Fibroblast of the aortic adventitia (primary cell): Measurements from ENCODE around the gene NCKIPSD. TPM values are rescaled to one million over a fixed set of nuclear protein-coding genes. Genes with fewer than 3 reads are reported as not detected.

Experiments used
- DNase-seq: peaks from one replicate; pipeline ENCODE4 v3.0.0-alpha.2; 2010; ENCODE audit warnings: low read depth
- H3K4me3 ChIP-seq: 2 replicates; pipeline ENCODE4 v1.5.1; 2011; ENCODE audit warnings: low read depth, mild to moderate bottlenecking, control low read depth, low read length, moderate library complexity
- total RNA-seq: library from RNA; depleted of rRNA; stranded (reverse); fragments of >200 nt; gene quantifications from 2 replicates; pipeline ENCODE4 v1.2.3, GENCODE V29; 2012; ENCODE audit warnings: low replicate concordance
- TF ChIP-seq, protein P1 (sequence below): IDR thresholded peaks from 2 replicates; pipeline ENCODE4 v1.5.1; 2011; ENCODE audit warnings: mild to moderate bottlenecking, low read length, control low read depth, inconsistent platforms; ENCODE audit not compliant: insufficient read depth

NCKIPSD gene
- total RNA-seq, 1 donor = 20.0 TPM

DNA sequence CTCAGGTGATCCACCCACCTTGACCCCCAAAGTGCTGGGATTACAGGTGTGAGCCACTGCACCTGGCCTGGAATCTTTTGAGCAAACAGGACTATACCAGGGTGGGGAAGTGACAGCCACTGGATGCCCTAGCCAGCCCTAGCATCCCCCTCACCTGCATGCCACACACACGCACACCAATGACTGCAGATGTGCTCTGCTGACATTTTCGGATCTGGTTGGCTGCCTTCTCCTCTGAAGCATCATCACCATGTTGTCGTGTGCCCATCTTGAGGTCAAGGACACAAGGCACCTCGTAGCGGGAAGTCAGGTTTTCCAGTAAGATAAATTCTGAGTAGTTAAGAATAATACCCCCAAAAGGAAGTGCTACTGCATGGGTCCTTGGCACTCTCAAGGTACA is 3.7 kb upstream of the NCKIPSD start:
- H3K4me3 ChIP-seq = no peak overlapping the region
- TF ChIP-seq, protein P1, sequence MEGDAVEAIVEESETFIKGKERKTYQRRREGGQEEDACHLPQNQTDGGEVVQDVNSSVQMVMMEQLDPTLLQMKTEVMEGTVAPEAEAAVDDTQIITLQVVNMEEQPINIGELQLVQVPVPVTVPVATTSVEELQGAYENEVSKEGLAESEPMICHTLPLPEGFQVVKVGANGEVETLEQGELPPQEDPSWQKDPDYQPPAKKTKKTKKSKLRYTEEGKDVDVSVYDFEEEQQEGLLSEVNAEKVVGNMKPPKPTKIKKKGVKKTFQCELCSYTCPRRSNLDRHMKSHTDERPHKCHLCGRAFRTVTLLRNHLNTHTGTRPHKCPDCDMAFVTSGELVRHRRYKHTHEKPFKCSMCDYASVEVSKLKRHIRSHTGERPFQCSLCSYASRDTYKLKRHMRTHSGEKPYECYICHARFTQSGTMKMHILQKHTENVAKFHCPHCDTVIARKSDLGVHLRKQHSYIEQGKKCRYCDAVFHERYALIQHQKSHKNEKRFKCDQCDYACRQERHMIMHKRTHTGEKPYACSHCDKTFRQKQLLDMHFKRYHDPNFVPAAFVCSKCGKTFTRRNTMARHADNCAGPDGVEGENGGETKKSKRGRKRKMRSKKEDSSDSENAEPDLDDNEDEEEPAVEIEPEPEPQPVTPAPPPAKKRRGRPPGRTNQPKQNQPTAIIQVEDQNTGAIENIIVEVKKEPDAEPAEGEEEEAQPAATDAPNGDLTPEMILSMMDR = no peak
- no peak for DNase-seq

DNA sequence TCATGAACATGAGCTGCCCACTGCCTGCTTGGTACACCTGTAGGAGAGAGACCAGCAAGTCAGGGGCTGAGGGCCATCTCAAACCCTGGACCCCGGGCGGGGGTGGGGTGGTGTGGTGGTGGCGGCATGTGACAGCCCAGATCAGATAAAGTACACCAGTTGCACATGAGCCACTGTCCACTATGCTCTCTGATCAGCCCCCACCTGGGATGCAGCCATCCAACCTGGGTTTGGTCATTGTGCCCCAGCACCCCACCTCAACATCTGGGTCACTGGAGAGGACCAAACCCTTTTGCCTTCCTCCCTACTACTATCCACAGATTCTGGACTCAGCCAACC is 3.0 kb upstream of the NCKIPSD start:
- TF ChIP-seq, protein P1 = no peak
- H3K4me3 ChIP-seq = no peak overlapping the region
- DNase-seq = no peak

DNA sequence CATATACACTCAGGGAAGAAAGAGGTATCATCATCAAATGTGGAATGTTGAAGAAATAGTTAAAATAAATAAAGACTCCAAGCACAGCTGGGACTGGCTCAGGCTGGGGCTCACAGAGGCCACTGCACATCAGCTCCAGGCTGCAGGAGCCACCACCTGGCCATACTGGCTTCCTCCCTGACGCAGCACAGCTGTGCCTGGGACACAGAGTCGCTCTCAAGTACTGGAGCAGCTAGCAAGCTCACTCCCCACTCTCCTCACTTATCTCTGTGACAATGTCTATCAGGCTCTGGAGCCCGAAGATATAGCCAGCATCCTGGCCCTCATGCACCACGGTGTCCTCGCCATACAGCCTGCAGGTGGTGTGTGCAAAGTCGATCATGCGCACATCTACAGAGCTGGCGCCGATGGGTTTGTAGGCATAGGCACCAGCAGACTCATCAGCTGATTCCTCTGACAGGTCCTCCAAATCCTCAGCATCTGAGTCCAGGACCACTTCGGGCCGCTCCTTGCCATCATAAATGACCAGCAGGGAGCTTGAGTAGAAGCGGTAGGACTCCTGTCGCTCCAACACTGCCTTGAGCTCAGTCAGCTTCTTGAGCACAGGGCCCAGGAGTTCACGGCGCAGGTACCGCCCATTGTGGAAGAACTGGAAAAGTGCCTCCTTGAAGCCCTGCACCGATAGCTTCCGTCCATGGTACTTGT is 2.5 kb upstream of the NCKIPSD start:
- no peak for DNase-seq
- no peak overlapping the region for H3K4me3 ChIP-seq
- TF ChIP-seq, protein P1 = no peak

DNA sequence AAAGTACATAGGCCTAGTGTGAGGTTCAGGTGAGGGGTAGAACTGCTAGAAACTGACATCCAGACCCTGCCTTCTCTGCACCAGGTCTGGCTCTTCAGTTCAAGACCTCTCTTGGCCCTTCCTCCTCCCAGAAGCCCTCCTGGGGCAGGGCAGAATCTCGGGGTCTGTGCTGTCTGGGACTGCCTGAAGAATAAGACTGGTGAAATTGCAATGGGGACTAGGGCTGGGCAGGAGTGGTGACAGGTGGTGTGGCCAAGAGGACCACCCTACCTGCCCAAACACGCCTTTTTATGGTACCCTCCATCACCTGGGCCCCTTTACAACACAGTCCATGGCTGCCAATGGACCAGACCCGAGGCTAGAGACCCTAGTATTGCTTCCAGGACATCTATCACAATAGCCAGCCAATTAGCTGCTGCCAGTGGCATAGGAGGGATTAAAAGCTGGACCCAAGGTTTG is 1.5 kb upstream of the NCKIPSD start:
- no peak overlapping the region for H3K4me3 ChIP-seq
- TF ChIP-seq, protein P1 = no peak
- DNase-seq = no peak

DNA sequence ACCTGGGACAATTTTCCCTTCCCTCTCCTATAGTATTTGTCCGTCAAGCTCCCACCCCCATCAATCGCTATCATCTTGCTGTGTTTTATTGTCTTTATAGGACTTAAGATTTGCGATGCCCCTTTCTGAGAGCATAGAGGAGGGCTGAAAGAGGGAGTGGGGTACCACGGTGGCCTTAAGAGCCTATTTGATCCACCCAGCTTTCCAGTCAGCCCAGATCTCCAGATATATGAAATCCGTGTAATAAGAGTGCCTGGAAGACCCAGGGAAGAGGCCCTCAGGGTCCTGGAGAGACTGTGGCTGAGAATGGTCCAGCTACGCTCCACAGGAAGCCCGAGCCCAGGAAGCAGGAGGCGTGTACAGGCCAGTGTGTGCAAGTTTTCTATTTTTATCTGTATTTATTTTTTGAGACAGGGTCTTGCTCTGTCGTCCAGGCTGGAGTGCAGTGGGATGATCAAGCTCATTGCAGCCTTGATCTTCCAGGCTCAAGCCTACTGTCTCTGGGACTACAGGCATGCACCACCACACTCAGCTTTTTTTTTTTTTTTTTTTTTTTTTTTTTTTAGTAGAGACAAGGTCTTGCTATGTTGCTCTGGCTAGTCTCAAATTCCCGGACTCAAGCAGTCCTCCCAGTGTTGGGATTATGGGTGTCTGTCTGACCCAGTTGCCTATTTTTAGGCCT is 964 bp upstream of the NCKIPSD start:
- TF ChIP-seq, protein P1 = no peak
- no peak for DNase-seq
- no peak overlapping the region for H3K4me3 ChIP-seq

DNA sequence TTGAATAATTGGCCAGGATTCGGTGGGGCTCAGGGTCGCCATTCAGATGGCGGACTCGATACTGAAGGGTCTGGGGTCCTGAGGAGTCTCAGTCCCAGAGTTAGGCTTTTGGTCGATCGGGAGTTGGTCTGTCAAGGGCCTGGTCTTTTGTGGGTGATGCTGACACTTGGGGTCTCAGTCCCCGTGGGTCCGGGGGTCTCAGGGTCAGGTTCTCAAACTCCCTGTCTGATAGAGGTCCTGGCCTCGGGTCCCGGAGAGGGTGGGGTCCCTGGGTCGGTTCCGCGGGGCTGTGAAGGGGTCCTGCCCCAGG is 467 bp downstream of the NCKIPSD start:
- peak overlapping the region; percentile 98 for H3K4me3 ChIP-seq
- TF ChIP-seq, protein P1 = peak; percentile 33
- DNase-seq = no peak
